Endothelial cell of umbilical vein (primary cell): ENCODE results near the gene PLPPR2. TPM values are rescaled to one million over a fixed set of nuclear protein-coding genes. Genes with fewer than 3 reads are reported as not detected.

Source experiments
- BruUV-seq: library from RNA; stranded (reverse); fragments of 400-500 nt; replicated peaks from 2 replicates; lab custom pipeline; 2021; lab: Mats Ljungman, UMichigan
- CTCF ChIA-PET: fragments of 300-600, 350-600 bp; sonication (Branson Sonifier 250); formaldehyde crosslinking; loops from one replicate; lab custom pipeline; 2021; ENCODE audit warnings: antibody characterized with exemption, inconsistent platforms; lab: Charles Lee
- POLR2A ChIA-PET: fragments of 300-600, 350-600 bp; sonication (Branson Sonifier 250); formaldehyde crosslinking; loops from one replicate; lab custom pipeline; 2021; ENCODE audit warnings: antibody characterized with exemption, inconsistent platforms; lab: Charles Lee
- DNase-seq: peaks from one replicate; pipeline ENCODE4 v3.0.0-alpha.2; 2011; ENCODE audit warnings: low read depth, low spot score
- FAIRE-seq: peaks from 2 replicates; lab custom pipeline; 2011; peaks lifted over from hg19 to GRCh38; lab: Jason Lieb, UNC
- H2AFZ ChIP-seq: 2 replicates; pipeline ENCODE4 v1.6.0; 2012; ENCODE audit warnings: low read depth, low read length, control low read depth, inconsistent platforms
- H3K27ac ChIP-seq: 2 replicates; pipeline ENCODE4 v1.5.1; 2011; ENCODE audit warnings: low read depth, mild to moderate bottlenecking, control low read depth, low read length, moderate library complexity; ENCODE audit not compliant: insufficient read depth
- H3K27me3 ChIP-seq, 2 experiments: 2 replicates each; pipeline versions ENCODE4 v1.6.0 to v1.6.1; 2011; ENCODE audit warnings: low read length in 2 of 2, mixed read lengths in 1 of 2; ENCODE audit not compliant: control insufficient read depth in 2 of 2, insufficient read depth in 2 of 2
- H3K36me3 ChIP-seq, 2 experiments: 2 replicates in 1 of 2; 3 replicates in 1 of 2; pipeline ENCODE4 v1.5.1; 2011; ENCODE audit warnings: low read length in 2 of 2, mild to moderate bottlenecking in 1 of 2, moderate library complexity in 1 of 2; ENCODE audit not compliant: control insufficient read depth in 2 of 2, insufficient read depth in 2 of 2; ENCODE audit errors: extremely low read depth in 1 of 2
- H3K4me1 ChIP-seq: 3 replicates; pipeline ENCODE4 v1.5.1; 2011; ENCODE audit warnings: mild to moderate bottlenecking, low read length; ENCODE audit not compliant: control insufficient read depth, insufficient read depth; ENCODE audit errors: extremely low read depth
- H3K4me2 ChIP-seq: 2 replicates; pipeline ENCODE4 v1.6.1; 2011; ENCODE audit warnings: low read length, control low read depth, mixed read lengths; ENCODE audit not compliant: insufficient read depth
- H3K4me3 ChIP-seq, 3 experiments: fragments of 200-600 bp in 1 of 3; sonication (generic), shearing (Covaris generic) in 1 of 3; replicated peaks in 1 of 3; 2 replicates each; pipeline ENCODE4 v1.5.1; 2011 to 2016; ENCODE audit warnings: control low read depth in 3 of 3, low read length in 3 of 3, mild to moderate bottlenecking in 2 of 3, inconsistent platforms in 1 of 3, low read depth in 1 of 3, moderate library complexity in 1 of 3; ENCODE audit not compliant: insufficient read depth in 1 of 3
- H3K79me2 ChIP-seq: 2 replicates; pipeline ENCODE4 v1.6.0; 2012; ENCODE audit warnings: low read length, inconsistent platforms; ENCODE audit not compliant: control insufficient read depth, insufficient read depth
- H3K9ac ChIP-seq: replicated peaks from 2 replicates; pipeline ENCODE3; 2011; ENCODE audit warnings: low read length, control low read depth; ENCODE audit not compliant: insufficient read depth; ENCODE audit errors: extremely low read depth
- H3K9me1 ChIP-seq: replicated peaks from 3 replicates; pipeline ENCODE4 v1.6.0; 2011; ENCODE audit warnings: mild to moderate bottlenecking, low read length; ENCODE audit not compliant: control insufficient read depth, insufficient read depth; ENCODE audit errors: extremely low read depth
- H3K9me3 ChIP-seq: replicated peaks from 2 replicates; pipeline ENCODE4 v1.5.1; 2012; ENCODE audit warnings: low read length, inconsistent platforms; ENCODE audit not compliant: control insufficient read depth, insufficient read depth
- H4K20me1 ChIP-seq: replicated peaks from 2 replicates; pipeline ENCODE3; 2011; ENCODE audit warnings: mild to moderate bottlenecking, low read length; ENCODE audit not compliant: control insufficient read depth, insufficient read depth; ENCODE audit errors: extremely low read depth
- FOS ChIP-seq: IDR thresholded peaks from 2 replicates; pipeline ENCODE4 v1.6.1; 2011; ENCODE audit warnings: mild to moderate bottlenecking, low read length, moderate library complexity, borderline replicate concordance; ENCODE audit not compliant: insufficient read depth
- JUN ChIP-seq: IDR thresholded peaks from 2 replicates; pipeline ENCODE4 v1.6.1; 2011; ENCODE audit warnings: borderline replicate concordance, low read depth; ENCODE audit not compliant: insufficient read length, insufficient read depth
- MYC ChIP-seq: IDR thresholded peaks from one replicate; pipeline ENCODE4 v1.6.1; 2011; ENCODE audit warnings: mild to moderate bottlenecking, low read depth, low read length
- POLR2A ChIP-seq: IDR thresholded peaks from 2 replicates; pipeline ENCODE4 v1.6.1; 2012; ENCODE audit warnings: low read depth, mild to moderate bottlenecking, control low read depth, low read length
- POLR2AphosphoS5 ChIP-seq: IDR thresholded peaks from 2 replicates; pipeline ENCODE4 v1.6.1; 2012; ENCODE audit warnings: low read depth, mild to moderate bottlenecking, control low read depth, low read length, moderate library complexity; ENCODE audit not compliant: insufficient read depth
- dilution Hi-C: fragments of 300-500 bp; cut with MboI; formaldehyde crosslinking; loops from one replicate; pipeline ENCODE4 v1.15.0; 2019; ENCODE audit warnings: low sequenced_read_pairs; ENCODE audit not compliant: extremely low pct_ligation_motif_present
- intact Hi-C: fragments of 100-400 bp; cut with micrococcal nuclease; formaldehyde crosslinking; loops from one replicate; pipeline ENCODE4 v1.10.0; 2022
- polyA plus RNA-seq, 4 experiments: library from polyadenylated mRNA; depleted of rRNA in 3 of 4; stranded (reverse) in 3 of 4; unstranded in 1 of 4; fragments of >200 nt; gene quantifications; 2 replicates each; pipeline versions ENCODE4 v1.2.1 to v1.2.3, GENCODE V29; 2011 to 2012; ENCODE audit warnings: missing spikeins in 1 of 4
- total RNA-seq: library from RNA; stranded (reverse); gene quantifications from 2 replicates; pipeline ENCODE4 v1.2.3, GENCODE V29; 2021
- TF ChIP-seq, protein P1 (sequence below): IDR thresholded peaks from 2 replicates; pipeline ENCODE4 v1.6.1; 2011; ENCODE audit not compliant: insufficient read depth, insufficient read length
- TF ChIP-seq, protein P2 (sequence below), 2 donors: IDR thresholded peaks; 1 replicate in 1 of 2; 2 replicates in 1 of 2; pipeline ENCODE4 v1.5.1; 2011; ENCODE audit warnings: low read length in 2 of 2, mild to moderate bottlenecking in 2 of 2, moderate library complexity in 2 of 2, control low read depth in 1 of 2, inconsistent platforms in 1 of 2, low read depth in 1 of 2; ENCODE audit not compliant: insufficient read depth in 1 of 2; ENCODE audit errors: extremely low read depth in 1 of 2

PLPPR2 gene
- total and polyA plus RNA-seq, 2 donors (not counting 3 experiments of a cell fraction or from before 2014, with no cell fraction given) = 23.7 to 28.7 TPM

DNA sequence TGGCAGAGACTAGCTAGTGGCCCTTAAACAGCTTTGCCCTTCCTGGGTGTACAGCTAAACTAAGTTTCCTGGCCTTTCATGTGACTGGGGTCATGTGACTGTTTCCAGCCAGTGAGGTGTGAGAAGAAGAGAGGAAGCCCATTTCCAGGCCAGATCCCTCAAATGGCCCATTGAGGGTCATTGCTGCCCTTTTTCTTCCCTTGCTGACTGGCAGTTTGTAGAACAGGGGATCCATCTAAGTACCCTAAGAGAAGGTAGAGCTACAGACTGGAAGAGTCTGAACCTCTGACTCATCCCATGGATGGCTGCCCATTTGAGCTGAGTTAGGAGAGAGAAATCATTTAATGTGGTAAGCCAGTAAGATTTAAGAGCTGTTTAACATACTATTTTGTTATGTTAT lies 22.0 kb downstream of the PLPPR2 start:
- TF ChIP-seq POLR2A (no peak), FOS (peak; percentile 66), JUN (peak; percentile 20)
- TF ChIP-seq, protein P1, sequence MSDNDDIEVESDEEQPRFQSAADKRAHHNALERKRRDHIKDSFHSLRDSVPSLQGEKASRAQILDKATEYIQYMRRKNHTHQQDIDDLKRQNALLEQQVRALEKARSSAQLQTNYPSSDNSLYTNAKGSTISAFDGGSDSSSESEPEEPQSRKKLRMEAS = no peak
- ChIA-PET POLR2A (interaction anchor here (0.7 kb wide), 1 partner anchor 83 kb away, joined by 3 read pairs; no protein-coding TSS in a partner anchor), CTCF (interaction anchor here (0.7 to 2.4 kb wide), 12 partner anchors 9 to 105 kb away, joined by 3 to 22 read pairs (median 4); partner anchors contain the start of genes CCDC159, ODAD3, PRKCSH and TMEM205)
- dilution Hi-C loops = no loop called here
- Histone ChIP-seq H3K79me2 (peaks cover 6% of the 10 kb centered on the region), H3K9me1 (no peaks in the 10 kb centered on the region), H3K4me1 (peaks cover 44% of the 10 kb centered on the region), H3K36me3 (no peaks in the 10 kb centered on the region), H3K9me3 (no peaks in the 10 kb centered on the region), H3K27me3 (no peaks in the 10 kb centered on the region), H2AFZ (no peak overlapping the region), H3K9ac (no peak overlapping the region), H3K4me3 (no peak overlapping the region), H3K4me2 (no peak overlapping the region), H3K27ac (no peak overlapping the region), H4K20me1 (no peaks in the 10 kb centered on the region)
- no TSS peak for BruUV-seq
- intact Hi-C loops = no loop called here
- peak; percentile 70 for FAIRE-seq
- DNase-seq = peak; percentile 50

DNA sequence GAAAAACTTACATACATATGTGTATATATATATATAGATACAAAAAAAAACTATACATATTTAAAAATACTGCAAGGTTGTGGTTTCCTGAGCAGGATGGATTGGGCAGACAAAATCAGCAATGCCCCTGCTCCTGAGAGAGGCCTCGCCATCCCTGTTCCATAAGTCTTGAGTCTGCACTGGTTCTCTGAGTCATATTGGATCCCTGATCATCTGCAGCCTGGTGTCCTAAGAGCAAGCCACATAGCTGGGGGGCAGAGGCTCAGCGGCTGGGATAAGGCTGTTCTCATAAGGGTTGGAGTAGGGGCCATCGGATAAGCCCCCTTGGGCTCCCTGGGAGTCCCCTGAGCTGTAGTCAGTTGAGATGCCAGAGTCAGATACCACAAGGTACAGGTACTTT lies 22.5 kb downstream of the PLPPR2 start:
- Histone ChIP-seq H3K27me3 (no peaks in the 10 kb centered on the region), H3K4me2 (no peak overlapping the region), H3K27ac (no peak overlapping the region), H3K4me3 (no peak overlapping the region), H3K9me1 (no peaks in the 10 kb centered on the region), H3K36me3 (no peaks in the 10 kb centered on the region), H4K20me1 (no peaks in the 10 kb centered on the region), H3K9me3 (no peaks in the 10 kb centered on the region), H3K79me2 (peaks cover 6% of the 10 kb centered on the region), H3K4me1 (peaks cover 44% of the 10 kb centered on the region), H2AFZ (no peak overlapping the region), H3K9ac (no peak overlapping the region)
- intact Hi-C loops (no loop called here), dilution Hi-C loops (no loop called here)
- CTCF ChIA-PET = interaction anchor here (0.8 to 2.4 kb wide), 9 partner anchors 9 to 105 kb away, joined by 3 to 22 read pairs (median 4); partner anchors contain the start of genes ODAD3 and PRKCSH
- no peak for FAIRE-seq
- TF ChIP-seq JUN (no peak), POLR2AphosphoS5 (no peak), MYC (no peak)
- TF ChIP-seq, protein P1 = no peak
- TF ChIP-seq, protein P2, sequence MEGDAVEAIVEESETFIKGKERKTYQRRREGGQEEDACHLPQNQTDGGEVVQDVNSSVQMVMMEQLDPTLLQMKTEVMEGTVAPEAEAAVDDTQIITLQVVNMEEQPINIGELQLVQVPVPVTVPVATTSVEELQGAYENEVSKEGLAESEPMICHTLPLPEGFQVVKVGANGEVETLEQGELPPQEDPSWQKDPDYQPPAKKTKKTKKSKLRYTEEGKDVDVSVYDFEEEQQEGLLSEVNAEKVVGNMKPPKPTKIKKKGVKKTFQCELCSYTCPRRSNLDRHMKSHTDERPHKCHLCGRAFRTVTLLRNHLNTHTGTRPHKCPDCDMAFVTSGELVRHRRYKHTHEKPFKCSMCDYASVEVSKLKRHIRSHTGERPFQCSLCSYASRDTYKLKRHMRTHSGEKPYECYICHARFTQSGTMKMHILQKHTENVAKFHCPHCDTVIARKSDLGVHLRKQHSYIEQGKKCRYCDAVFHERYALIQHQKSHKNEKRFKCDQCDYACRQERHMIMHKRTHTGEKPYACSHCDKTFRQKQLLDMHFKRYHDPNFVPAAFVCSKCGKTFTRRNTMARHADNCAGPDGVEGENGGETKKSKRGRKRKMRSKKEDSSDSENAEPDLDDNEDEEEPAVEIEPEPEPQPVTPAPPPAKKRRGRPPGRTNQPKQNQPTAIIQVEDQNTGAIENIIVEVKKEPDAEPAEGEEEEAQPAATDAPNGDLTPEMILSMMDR (IDR thresholded peaks at IDR 0.05; ENCODE audit: extremely low read depth in 1 of 2, insufficient read depth in 1 of 2, low read depth in 1 of 2, low read length in 2 of 2) = no peak
- no peak for DNase-seq
- BruUV-seq = no TSS peak
- POLR2A ChIA-PET = interaction anchor here (0.5 to 0.7 kb wide), 2 partner anchors 33 to 84 kb away, joined by 3 to 4 read pairs; no protein-coding TSS in a partner anchor
